Right lobe of liver (tissue), 6 donors: Measurements from ENCODE around the gene PANX3. TPM values are rescaled to one million over a fixed set of nuclear protein-coding genes. Genes with fewer than 3 reads are reported as not detected.

Source experiments
- ATAC-seq, 4 donors: fragments of 200-7000 bp; cut with Tn5 transposase; one replicate each; pipeline ENCODE4 v1.9.1; 2020; ENCODE audit warnings: mild to moderate bottlenecking in 4 of 4, moderate library complexity in 4 of 4
- DNase-seq, 3 donors: peaks; one replicate each; pipeline ENCODE4 v3.0.0-alpha.2; 2020
- H3K27ac ChIP-seq, 3 donors: fragments of 200-600 bp; one replicate each; pipeline ENCODE4 v1.8.0; 2022
- H3K27me3 ChIP-seq, 2 donors: fragments of 200-600 bp; one replicate each; pipeline ENCODE4 v1.8.0; 2022
- H3K36me3 ChIP-seq, 4 donors: fragments of 200-600 bp; sonication (generic) in 1 of 4; one replicate each; pipeline versions ENCODE4 v1.5.1 to v1.8.0; 2017 to 2022; ENCODE audit warnings: control low read depth in 1 of 4
- H3K4me1 ChIP-seq, 4 donors: fragments of 200-600 bp; sonication (generic) in 1 of 4; one replicate each; pipeline versions ENCODE4 v1.5.1 to v1.8.0; 2017 to 2022; ENCODE audit warnings: control low read depth in 1 of 4
- H3K4me3 ChIP-seq, 3 donors: fragments of 200-600 bp; one replicate each; pipeline ENCODE4 v1.8.0; 2022
- H3K9me3 ChIP-seq, 4 donors: fragments of 200-600 bp; sonication (generic) in 1 of 4; one replicate each; pipeline versions ENCODE4 v1.5.1 to v1.8.0; 2017 to 2022; ENCODE audit warnings: control low read depth in 1 of 4
- CTCF ChIP-seq, 4 donors: fragments of 200-600 bp in 3 of 4; fragments of 450-650 bp in 1 of 4; IDR thresholded peaks; one replicate each; pipeline versions ENCODE4 v1.5.1 to v1.8.0; 2016 to 2022; ENCODE audit warnings: antibody characterized with exemption in 4 of 4, mild to moderate bottlenecking in 2 of 4
- POLR2A ChIP-seq: fragments of 450-650 bp; IDR thresholded peaks from one replicate; pipeline ENCODE4 v1.6.1; 2017; ENCODE audit warnings: antibody characterized with exemption, mild to moderate bottlenecking
- WGBS: methylation state at CpG from one replicate; pipeline ENCODE4 v1.1.6; 2018; ENCODE audit warnings: low coverage, low lambda C conversion rate; ENCODE audit not compliant: insufficient coverage; ENCODE audit errors: missing lambda C conversion rate; 5-methylcytosine and 5-hydroxymethylcytosine counted together
- intact Hi-C, 2 donors: fragments of 100-400 bp; cut with DNase I; formaldehyde crosslinking; loops; one replicate each; pipeline versions ENCODE4 v1.11.2 to v1.14.1; 2022
- total RNA-seq, 6 experiments: library from RNA; depleted of rRNA in 2 of 6; stranded (reverse); fragments of >200 nt in 2 of 6; fragmentation: NEBNext Ultra II Directional in 3 of 6; extraction: Animal tissue kit (Norgen Biotek cat#: 25700) in 3 of 6; gene quantifications; one replicate each; pipeline versions ENCODE4 v1.1.0 to v1.2.4, GENCODE V29; 2016 to 2023
- donor health status: DM: no; HTN: yes; CAD: no.
- donor health status: DM: no; HTN: no; CAD: no.
- donor health status: DM: no; HTN: no; CAD: no.
- donor health status: DM: no; HTN: yes; CAD: no.
- donor health status: DM: no; HTN: yes; CAD: no.

Gene PANX3
- total RNA-seq, 6 experiments from 2014 or later = not detected

GRCh38 chr11:124584681-124585372, 26.4 kb upstream of the PANX3 start:
- peaks cover 0 to 4% of the 10 kb centered on the region in 2 donors for H3K27me3 ChIP-seq
- WGBS = 51% methylated on average over 4 of the region's 4 CpGs
- H3K36me3 ChIP-seq = no peaks in the 10 kb centered on the region
- DNase-seq (no peak), ATAC-seq (no peak)
- H3K27ac ChIP-seq = no peak overlapping the region
- no peaks in the 10 kb centered on the region for H3K4me1 ChIP-seq
- intact Hi-C loops = loop anchor here in 1 of 2 donors (10.0 kb wide), 1 partner anchor 170 kb away; no protein-coding TSS in a partner anchor
- H3K9me3 ChIP-seq = no peaks in the 10 kb centered on the region
- TF ChIP-seq POLR2A (no peak), CTCF (IDR thresholded peaks at IDR 0.05) (no peak)
- no peak overlapping the region for H3K4me3 ChIP-seq

GRCh38 chr11:124586238-124586860, 24.9 kb upstream of the PANX3 start:
- H3K36me3 ChIP-seq = no peaks in the 10 kb centered on the region
- ATAC-seq (peak; percentile 63 to 74 (median 70)), DNase-seq (peak; percentile 30 to 58 (median 51))
- intact Hi-C loops = loop anchor here in 1 of 2 donors (10.0 kb wide), 1 partner anchor 172 kb away; no protein-coding TSS in a partner anchor
- no peaks in the 10 kb centered on the region for H3K9me3 ChIP-seq
- H3K27ac ChIP-seq = no peak overlapping the region
- peaks cover 0 to 4% of the 10 kb centered on the region in 2 donors for H3K27me3 ChIP-seq
- TF ChIP-seq CTCF (IDR thresholded peaks at IDR 0.05) (peak; percentile 39 to 68 (median 60)), POLR2A (no peak)
- WGBS = 12% methylated on average over 3 of the region's 3 CpGs
- H3K4me1 ChIP-seq = no peaks in the 10 kb centered on the region
- no peak overlapping the region for H3K4me3 ChIP-seq

GRCh38 chr11:124591430-124591829, 19.8 kb upstream of the PANX3 start:
- ATAC-seq = no peak
- WGBS = 54% methylated on average over 2 of the region's 2 CpGs
- H3K4me3 ChIP-seq = no peak overlapping the region
- TF ChIP-seq CTCF (IDR thresholded peaks at IDR 0.05) (no peak), POLR2A (no peak)
- peaks cover 0 to 4% of the 10 kb centered on the region in 2 donors for H3K27me3 ChIP-seq
- DNase-seq = no peak
- no peak overlapping the region for H3K27ac ChIP-seq
- no peaks in the 10 kb centered on the region for H3K36me3 ChIP-seq
- intact Hi-C loops = loop anchor here in 1 of 2 donors (10.0 kb wide), 1 partner anchor 167 kb away; the partner anchor contains the start of gene OR8B4
- H3K4me1 ChIP-seq = no peaks in the 10 kb centered on the region
- H3K9me3 ChIP-seq = no peaks in the 10 kb centered on the region

- H3K27ac ChIP-seq = no peak overlapping the region
- ATAC-seq = no peak
- WGBS = 65% methylated on average over 6 of the region's 6 CpGs
Observed at GRCh38 chr11:124592627-124593026, 18.6 kb upstream of the PANX3 start.

More at GRCh38 chr11:124592627-124593026, 18.6 kb upstream of the PANX3 start:
- no peaks in the 10 kb centered on the region for H3K36me3 ChIP-seq
- peaks cover 0 to 4% of the 10 kb centered on the region in 2 donors for H3K27me3 ChIP-seq
- no peak for DNase-seq
- no peaks in the 10 kb centered on the region for H3K4me1 ChIP-seq
- intact Hi-C loops = loop anchor here in 1 of 2 donors (10.0 kb wide), 1 partner anchor 168 kb away; the partner anchor contains the start of gene OR8B4
- H3K9me3 ChIP-seq = no peaks in the 10 kb centered on the region
- TF ChIP-seq CTCF (IDR thresholded peaks at IDR 0.05) = no peak
- H3K4me3 ChIP-seq = no peak overlapping the region
